Kidney epithelial cell (primary cell): ENCODE results near the gene TRAF2. TPM values are rescaled to one million over a fixed set of nuclear protein-coding genes. Genes with fewer than 3 reads are reported as not detected.
"Not testable (repeated sequence)": the region's sequence is repeated elsewhere in the genome, so short reads cannot be mapped to it uniquely, and the experiment has no call there.

Source experiments
- DNase-seq: peaks from one replicate; pipeline ENCODE4 v3.0.0-alpha.2; 2010; ENCODE audit warnings: low read depth
- H3K27me3 ChIP-seq: 2 replicates; pipeline ENCODE4 v1.6.0; 2011; ENCODE audit warnings: low read length; ENCODE audit not compliant: control insufficient read depth, insufficient read depth
- H3K36me3 ChIP-seq: 2 replicates; pipeline ENCODE4 v1.5.1; 2011; ENCODE audit warnings: low read length; ENCODE audit not compliant: control insufficient read depth, insufficient read depth
- H3K4me3 ChIP-seq: 2 replicates; pipeline ENCODE4 v1.5.1; 2011; ENCODE audit warnings: low read depth, mild to moderate bottlenecking, control low read depth, low read length
- total RNA-seq: library from RNA; depleted of rRNA; stranded (reverse); fragments of >200 nt; gene quantifications from 2 replicates; pipeline ENCODE4 v1.2.3, GENCODE V29; 2015
- TF ChIP-seq, protein P1 (sequence below): IDR thresholded peaks from 2 replicates; pipeline ENCODE4 v1.5.1; 2011; ENCODE audit warnings: mild to moderate bottlenecking, moderate library complexity, low read length, control low read depth, inconsistent platforms; ENCODE audit not compliant: insufficient read depth, poor library complexity, severe bottlenecking

The TRAF2 gene
- total RNA-seq, 1 donor from 2014 or later, result 17.5 TPM

DNA sequence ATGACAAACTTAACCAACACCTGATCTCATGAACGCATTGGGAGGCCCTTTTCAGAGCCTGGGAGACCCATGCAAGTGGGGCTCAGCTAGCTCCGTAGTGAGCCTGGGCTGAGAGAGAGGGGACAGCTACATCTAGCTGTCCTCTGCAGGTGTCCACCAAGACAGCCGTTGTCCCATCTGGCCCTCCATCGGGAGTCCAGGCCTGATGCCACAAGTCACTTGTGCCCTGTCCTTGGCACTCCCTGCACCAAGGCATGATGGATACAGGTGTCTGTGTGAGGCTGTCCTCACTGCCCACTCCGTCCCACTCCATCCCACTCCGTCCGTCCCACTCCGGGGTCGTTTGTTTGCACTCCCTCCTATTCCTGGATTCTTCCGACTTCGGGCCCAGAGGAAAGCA is 17.7 kb upstream of the TRAF2 start:
- Histone ChIP-seq H3K4me3 (no peak overlapping the region), H3K36me3 (no peaks in the 10 kb centered on the region), H3K27me3 (no peaks in the 10 kb centered on the region)
- DNase-seq, result no peak
- TF ChIP-seq, protein P1, sequence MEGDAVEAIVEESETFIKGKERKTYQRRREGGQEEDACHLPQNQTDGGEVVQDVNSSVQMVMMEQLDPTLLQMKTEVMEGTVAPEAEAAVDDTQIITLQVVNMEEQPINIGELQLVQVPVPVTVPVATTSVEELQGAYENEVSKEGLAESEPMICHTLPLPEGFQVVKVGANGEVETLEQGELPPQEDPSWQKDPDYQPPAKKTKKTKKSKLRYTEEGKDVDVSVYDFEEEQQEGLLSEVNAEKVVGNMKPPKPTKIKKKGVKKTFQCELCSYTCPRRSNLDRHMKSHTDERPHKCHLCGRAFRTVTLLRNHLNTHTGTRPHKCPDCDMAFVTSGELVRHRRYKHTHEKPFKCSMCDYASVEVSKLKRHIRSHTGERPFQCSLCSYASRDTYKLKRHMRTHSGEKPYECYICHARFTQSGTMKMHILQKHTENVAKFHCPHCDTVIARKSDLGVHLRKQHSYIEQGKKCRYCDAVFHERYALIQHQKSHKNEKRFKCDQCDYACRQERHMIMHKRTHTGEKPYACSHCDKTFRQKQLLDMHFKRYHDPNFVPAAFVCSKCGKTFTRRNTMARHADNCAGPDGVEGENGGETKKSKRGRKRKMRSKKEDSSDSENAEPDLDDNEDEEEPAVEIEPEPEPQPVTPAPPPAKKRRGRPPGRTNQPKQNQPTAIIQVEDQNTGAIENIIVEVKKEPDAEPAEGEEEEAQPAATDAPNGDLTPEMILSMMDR, result no peak

DNA sequence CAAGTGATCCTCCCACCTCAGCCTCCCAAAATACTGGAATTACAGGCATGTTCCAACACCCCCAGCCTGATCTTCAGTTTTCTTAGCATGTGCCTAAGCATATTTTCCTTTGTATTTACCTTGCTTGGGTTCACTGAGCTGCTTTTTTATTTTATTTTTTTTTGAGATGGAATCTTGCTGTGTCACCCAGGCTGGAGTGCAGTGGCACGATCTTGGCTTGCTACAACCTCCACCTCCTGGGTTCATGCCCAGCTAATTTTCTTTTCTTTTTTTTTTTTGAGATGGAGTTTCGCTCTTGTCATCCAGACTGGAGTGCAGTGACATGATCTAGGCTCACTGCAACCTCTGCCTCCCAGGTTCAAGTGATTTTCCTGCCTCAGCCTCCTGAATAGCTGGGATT is 16.7 kb upstream of the TRAF2 start:
- DNase-seq, H3K36me3 ChIP-seq, H3K27me3 ChIP-seq, H3K4me3 ChIP-seq: not testable (repeated sequence)

DNA sequence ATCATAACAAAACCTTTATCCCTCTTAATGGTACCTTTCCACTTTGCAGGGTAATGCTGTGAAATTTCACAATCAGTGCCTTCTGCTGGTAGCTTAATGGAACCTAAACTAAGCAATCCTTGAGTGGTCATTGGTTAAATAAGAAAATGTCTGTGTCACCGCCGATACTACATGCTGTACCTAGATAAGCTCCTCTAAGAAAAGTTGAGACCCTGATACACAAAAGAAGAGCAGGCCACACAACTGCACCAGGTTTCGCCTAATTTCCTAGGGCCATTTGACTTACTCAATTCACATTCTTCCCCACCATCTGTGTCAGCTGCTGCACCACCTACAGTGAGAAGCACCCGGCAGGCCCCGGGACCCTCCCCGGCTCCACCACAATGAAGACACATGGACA is 11.2 kb upstream of the TRAF2 start:
- Histone ChIP-seq H3K4me3 (no peak overlapping the region), H3K36me3 (no peaks in the 10 kb centered on the region), H3K27me3 (peaks cover 2% of the 10 kb centered on the region)
- TF ChIP-seq, protein P1, result no peak
- DNase-seq, result no peak

DNA sequence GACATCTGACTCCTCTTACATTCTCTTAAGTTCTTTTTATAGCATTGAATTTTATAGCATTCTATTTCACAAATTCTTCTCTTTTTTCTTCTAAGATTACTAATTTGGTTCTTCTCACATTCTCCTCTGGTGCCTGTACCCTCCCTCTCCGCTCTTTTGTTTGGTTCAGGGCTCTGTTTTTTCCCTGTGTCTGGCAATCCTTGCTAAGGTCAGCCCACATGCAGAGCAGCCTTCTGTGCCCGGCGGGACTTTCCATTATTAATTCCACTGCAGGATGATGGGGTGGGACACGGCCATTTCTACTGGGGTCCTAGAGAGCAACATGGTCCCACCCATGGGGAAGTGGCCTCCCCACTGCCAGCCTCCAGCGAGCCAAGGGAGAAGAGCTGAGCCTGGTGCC is 9.8 kb upstream of the TRAF2 start:
- peaks cover 2% of the 10 kb centered on the region for H3K27me3 ChIP-seq
- no peak overlapping the region for H3K4me3 ChIP-seq
- DNase-seq, result no peak
- TF ChIP-seq, protein P1, result no peak
- no peaks in the 10 kb centered on the region for H3K36me3 ChIP-seq

DNA sequence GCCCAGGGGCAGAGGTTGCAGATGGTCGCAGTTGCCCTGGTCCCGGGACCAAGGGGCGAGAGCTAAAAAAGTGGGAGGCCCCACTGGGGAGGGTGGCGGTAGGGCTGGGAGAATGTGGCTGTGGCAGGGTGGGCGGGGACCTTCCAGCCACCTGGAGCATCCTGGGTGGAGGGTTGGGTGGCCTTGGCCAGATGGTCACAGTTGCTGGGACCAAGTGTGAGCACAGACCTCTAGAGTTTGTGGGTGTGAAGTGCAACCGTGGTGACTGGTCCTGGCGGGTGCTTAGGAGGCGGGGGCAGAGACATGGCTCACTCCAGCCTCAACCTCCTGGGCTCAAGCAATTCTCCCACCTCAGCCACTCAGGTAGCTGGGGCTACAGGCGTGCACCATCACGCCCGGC is 5.7 kb upstream of the TRAF2 start:
- no peaks in the 10 kb centered on the region for H3K36me3 ChIP-seq
- no peak for DNase-seq
- TF ChIP-seq, protein P1, result no peak
- peaks cover 2% of the 10 kb centered on the region for H3K27me3 ChIP-seq
- no peak overlapping the region for H3K4me3 ChIP-seq

DNA sequence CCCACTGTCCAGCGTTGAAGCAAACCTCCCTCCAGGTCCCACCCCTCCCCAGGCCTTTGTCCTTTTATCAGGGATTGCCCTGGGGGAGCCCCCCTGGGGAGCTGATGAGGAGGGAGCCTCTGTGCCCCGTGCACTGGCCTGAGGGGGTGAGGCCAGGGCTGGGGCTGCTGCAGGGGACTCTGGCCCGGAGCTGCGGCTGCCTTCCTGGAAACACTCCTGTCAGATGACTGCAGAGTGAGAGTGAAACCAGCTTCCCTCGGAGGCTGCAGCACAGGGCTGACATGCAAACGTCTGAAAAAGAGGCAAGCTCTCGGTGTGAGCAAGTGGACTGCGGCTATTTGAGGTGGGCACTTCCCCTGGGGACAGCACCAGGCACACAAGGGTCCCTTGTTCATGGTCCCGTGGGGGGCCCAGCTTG is 4.6 kb upstream of the TRAF2 start:
- TF ChIP-seq, protein P1, result no peak
- Histone ChIP-seq H3K4me3 (no peak overlapping the region), H3K27me3 (peaks cover under 1% of the 10 kb centered on the region), H3K36me3 (no peaks in the 10 kb centered on the region)
- no peak for DNase-seq
